GM23248 (cell line): ENCODE data around the gene TLE1.

Experiments used
- EZH2 ChIP-seq: fragments of 200-600 bp; sonication (generic); IDR thresholded peaks from 2 replicates; pipeline ENCODE4 v1.6.1; 2018; ENCODE audit warnings: antibody characterized with exemption, mild to moderate bottlenecking; ENCODE audit not compliant: insufficient read depth, poor library complexity, severe bottlenecking
- EZH2phosphoT487 ChIP-seq: fragments of 200-600 bp; sonication (generic); IDR thresholded peaks from 2 replicates; pipeline ENCODE4 v1.6.1; 2018; ENCODE audit warnings: antibody characterized with exemption, moderate library complexity, mild to moderate bottlenecking, low read depth; ENCODE audit not compliant: insufficient read depth

GRCh38 chr9:81604306-81605169, 84.8 kb downstream of the TLE1 start:
- TF ChIP-seq EZH2 (no peak), EZH2phosphoT487 (no peak)
